ENCODE results near the gene FOXP4. TPM values are rescaled to one million over a fixed set of nuclear protein-coding genes. Genes with fewer than 3 reads are reported as not detected.
A peak's percentile ranks its signal among the peaks of the same experiment; 100 is the strongest.

FOXP4 gene
- total RNA-seq, 1 donor = 3.3 TPM

- Histone ChIP-seq H3K79me2 (ENCODE audit: insufficient read depth, low read length) (no peaks in the 10 kb centered on the region), H3K4me1 (ENCODE audit: insufficient read depth, low read length) (peaks cover 32% of the 10 kb centered on the region), H4K20me1 (ENCODE audit: insufficient read depth, low read length) (peaks cover 17% of the 10 kb centered on the region), H3K4me3 (ENCODE audit: insufficient read depth, low read length) (no peak overlapping the region), H3K27ac (ENCODE audit: low read depth, low read length) (no peak overlapping the region), H2AFZ (ENCODE audit: low read length) (no peak overlapping the region), H3K36me3 (ENCODE audit: insufficient read depth, low read length) (no peaks in the 10 kb centered on the region), H3K4me2 (ENCODE audit: insufficient read depth, low read length) (no peak overlapping the region), H3K27me3 (ENCODE audit: insufficient read depth, low read length) (no peaks in the 10 kb centered on the region), H3K9me3 (ENCODE audit: low read depth, low read length) (no peaks in the 10 kb centered on the region)
- no peak for DNase-seq (ENCODE audit: insufficient read length, low spot score, missing footprints)
- TF ChIP-seq, protein P1, sequence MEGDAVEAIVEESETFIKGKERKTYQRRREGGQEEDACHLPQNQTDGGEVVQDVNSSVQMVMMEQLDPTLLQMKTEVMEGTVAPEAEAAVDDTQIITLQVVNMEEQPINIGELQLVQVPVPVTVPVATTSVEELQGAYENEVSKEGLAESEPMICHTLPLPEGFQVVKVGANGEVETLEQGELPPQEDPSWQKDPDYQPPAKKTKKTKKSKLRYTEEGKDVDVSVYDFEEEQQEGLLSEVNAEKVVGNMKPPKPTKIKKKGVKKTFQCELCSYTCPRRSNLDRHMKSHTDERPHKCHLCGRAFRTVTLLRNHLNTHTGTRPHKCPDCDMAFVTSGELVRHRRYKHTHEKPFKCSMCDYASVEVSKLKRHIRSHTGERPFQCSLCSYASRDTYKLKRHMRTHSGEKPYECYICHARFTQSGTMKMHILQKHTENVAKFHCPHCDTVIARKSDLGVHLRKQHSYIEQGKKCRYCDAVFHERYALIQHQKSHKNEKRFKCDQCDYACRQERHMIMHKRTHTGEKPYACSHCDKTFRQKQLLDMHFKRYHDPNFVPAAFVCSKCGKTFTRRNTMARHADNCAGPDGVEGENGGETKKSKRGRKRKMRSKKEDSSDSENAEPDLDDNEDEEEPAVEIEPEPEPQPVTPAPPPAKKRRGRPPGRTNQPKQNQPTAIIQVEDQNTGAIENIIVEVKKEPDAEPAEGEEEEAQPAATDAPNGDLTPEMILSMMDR (IDR thresholded peaks at IDR 0.05; ENCODE audit: extremely low read depth, low read depth, low read length) = no peak
These were observed 34.5 kb downstream of the FOXP4 start for GRCh38 chr6:41580690-41581089.

GRCh38 chr6:41581381-41581991 is 35.3 kb downstream of the FOXP4 start:
- no peaks in the 10 kb centered on the region for H3K27me3 ChIP-seq (ENCODE audit: insufficient read depth, low read length)
- no peaks in the 10 kb centered on the region for H3K79me2 ChIP-seq (ENCODE audit: insufficient read depth, low read length)
- H4K20me1 ChIP-seq (ENCODE audit: insufficient read depth, low read length) = peaks cover 17% of the 10 kb centered on the region
- peak overlapping the region; percentile 13 for H3K4me3 ChIP-seq (ENCODE audit: insufficient read depth, low read length)
- no peaks in the 10 kb centered on the region for H3K36me3 ChIP-seq (ENCODE audit: insufficient read depth, low read length)
- no peaks in the 10 kb centered on the region for H3K9me3 ChIP-seq (ENCODE audit: low read depth, low read length)
- H3K4me1 ChIP-seq (ENCODE audit: insufficient read depth, low read length) = peaks cover 32% of the 10 kb centered on the region
- peak; percentile 99 for DNase-seq (ENCODE audit: insufficient read length, low spot score, missing footprints)
- TF ChIP-seq, protein P1 (IDR thresholded peaks at IDR 0.05; ENCODE audit: extremely low read depth, low read depth, low read length) = no peak
- peak overlapping the region; percentile 57 for H3K4me2 ChIP-seq (ENCODE audit: insufficient read depth, low read length)
- H2AFZ ChIP-seq (ENCODE audit: low read length) = peak overlapping the region; percentile 11
- peak overlapping the region; percentile 77 for H3K27ac ChIP-seq (ENCODE audit: low read depth, low read length)

- Histone ChIP-seq H3K27me3 (ENCODE audit: insufficient read depth, low read length) (no peaks in the 10 kb centered on the region), H2AFZ (ENCODE audit: low read length) (no peak overlapping the region), H3K4me2 (ENCODE audit: insufficient read depth, low read length) (no peak overlapping the region), H4K20me1 (ENCODE audit: insufficient read depth, low read length) (peaks cover 17% of the 10 kb centered on the region), H3K4me3 (ENCODE audit: insufficient read depth, low read length) (no peak overlapping the region), H3K79me2 (ENCODE audit: insufficient read depth, low read length) (no peaks in the 10 kb centered on the region), H3K27ac (ENCODE audit: low read depth, low read length) (no peak overlapping the region), H3K4me1 (ENCODE audit: insufficient read depth, low read length) (peaks cover 31% of the 10 kb centered on the region), H3K9me3 (ENCODE audit: low read depth, low read length) (no peaks in the 10 kb centered on the region), H3K36me3 (ENCODE audit: insufficient read depth, low read length) (no peaks in the 10 kb centered on the region)
- TF ChIP-seq, protein P1 (IDR thresholded peaks at IDR 0.05; ENCODE audit: extremely low read depth, low read depth, low read length) = no peak
- DNase-seq (ENCODE audit: insufficient read length, low spot score, missing footprints) = no peak
These were observed 36.4 kb downstream of the FOXP4 start for GRCh38 chr6:41582540-41582939.

GRCh38 chr6:41583565-41583964 is 37.4 kb downstream of the FOXP4 start:
- Histone ChIP-seq H3K27ac (ENCODE audit: low read depth, low read length) (no peak overlapping the region), H3K4me1 (ENCODE audit: insufficient read depth, low read length) (peaks cover 22% of the 10 kb centered on the region), H3K4me2 (ENCODE audit: insufficient read depth, low read length) (no peak overlapping the region), H3K4me3 (ENCODE audit: insufficient read depth, low read length) (no peak overlapping the region), H3K36me3 (ENCODE audit: insufficient read depth, low read length) (no peaks in the 10 kb centered on the region), H4K20me1 (ENCODE audit: insufficient read depth, low read length) (peaks cover 17% of the 10 kb centered on the region), H3K27me3 (ENCODE audit: insufficient read depth, low read length) (no peaks in the 10 kb centered on the region), H2AFZ (ENCODE audit: low read length) (no peak overlapping the region), H3K9me3 (ENCODE audit: low read depth, low read length) (no peaks in the 10 kb centered on the region), H3K79me2 (ENCODE audit: insufficient read depth, low read length) (no peaks in the 10 kb centered on the region)
- TF ChIP-seq, protein P1 (IDR thresholded peaks at IDR 0.05; ENCODE audit: extremely low read depth, low read depth, low read length) = no peak
- no peak for DNase-seq (ENCODE audit: insufficient read length, low spot score, missing footprints)
